Cardiac atrium fibroblast (primary cell): ENCODE measurements around the gene GLS. TPM values are rescaled to one million over a fixed set of nuclear protein-coding genes. Genes with fewer than 3 reads are reported as not detected.

Source experiments
- total RNA-seq: library from RNA; depleted of rRNA; stranded (reverse); fragments of >200 nt; gene quantifications from 2 replicates; pipeline ENCODE4 v1.2.3, GENCODE V29; 2015

The GLS gene
- 92.2 and 95.0 TPM in 2 replicates for total RNA-seq

DNA sequence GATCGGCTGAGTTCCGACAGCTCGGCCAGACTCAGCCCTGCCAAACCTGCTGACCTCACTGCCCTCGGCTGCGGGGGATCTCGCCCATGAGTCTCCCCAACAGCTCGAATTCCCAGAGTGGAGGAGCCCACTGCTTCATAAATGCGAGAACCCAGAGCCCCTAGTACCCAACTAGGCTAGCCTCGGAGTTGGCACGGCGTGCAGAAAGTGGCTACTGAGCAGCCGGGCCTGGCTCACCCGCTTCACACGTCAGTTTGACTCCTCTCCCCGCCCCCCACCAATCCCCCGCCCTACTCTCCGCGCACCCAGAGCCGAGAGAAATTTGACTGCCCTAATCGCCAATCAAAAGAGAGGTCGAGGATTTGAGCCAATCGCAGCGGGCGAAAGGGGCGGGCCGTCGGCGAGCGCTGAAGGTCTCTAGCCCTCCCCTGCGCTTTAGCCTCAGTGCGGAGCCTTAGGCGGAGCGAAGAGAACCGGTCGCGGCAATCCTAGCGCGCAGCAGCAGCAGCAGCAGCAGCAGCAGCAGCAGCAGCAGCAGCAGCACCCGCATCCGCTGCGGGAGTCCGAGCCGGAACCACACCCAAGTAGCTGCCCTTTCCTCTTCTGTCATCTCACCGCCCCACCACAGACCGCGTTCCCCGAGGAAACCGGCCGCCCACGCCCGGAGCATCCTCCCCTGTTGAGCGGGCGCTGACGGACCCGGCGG, at the start of gene GLS:
GLS (plus strand) TSS at position 444 of the 706 bp plus-strand sequence. CDS start 264 bp downstream, outside the sequence.

DNA sequence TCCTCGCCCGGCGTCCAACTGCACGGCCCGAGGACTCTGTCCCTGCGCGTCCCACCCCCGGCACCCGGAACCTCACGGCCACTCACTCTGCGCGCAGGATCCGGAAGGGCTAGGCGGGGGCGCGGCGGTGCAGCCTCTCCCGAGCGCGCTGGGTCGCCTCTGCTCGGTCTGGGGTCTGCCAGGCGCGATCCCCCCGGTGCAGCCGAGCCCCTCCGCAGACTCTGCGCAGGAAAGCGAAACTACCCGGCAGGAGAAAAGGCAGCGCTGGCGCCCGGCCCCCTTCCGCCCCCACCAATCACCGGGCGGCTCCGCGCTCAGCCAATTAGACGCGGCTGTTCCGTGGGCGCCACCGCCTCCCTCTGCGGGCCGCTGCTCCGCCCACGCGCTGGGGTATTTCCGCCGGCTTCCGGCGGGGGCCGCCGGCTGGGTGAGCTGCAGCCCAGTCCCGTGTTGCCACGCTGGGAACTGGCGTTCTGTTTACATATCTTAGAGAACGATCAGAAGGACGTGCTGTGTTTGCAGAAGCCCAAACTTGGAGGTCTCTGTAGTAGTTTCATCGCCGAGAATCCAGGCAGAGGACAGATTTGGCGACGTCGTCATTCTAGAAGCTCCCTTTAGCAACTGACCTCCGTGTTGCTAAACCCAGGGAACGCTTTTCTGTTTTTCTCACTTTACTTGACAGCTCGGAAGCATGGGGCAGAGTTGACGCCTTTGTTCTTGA, 133.5 kb downstream of the GLS start, which contains the start of gene STAT1:
STAT1 (minus strand) TSS at position 240 of the 721 bp plus-strand sequence. CDS start 4,168 bp downstream, outside the sequence.

Other genes with a start within 250 kb of the GLS start
- gene NAB1, start 231.7 kb upstream of the GLS start, total RNA-seq, result 13.4 and 27.5 TPM in 2 replicates
- gene STAT1, start 133.3 kb downstream of the GLS start, total RNA-seq, result 152 and 270 TPM in 2 replicates